Inflammatory macrophage treated with lipopolysaccharide for 1 hour (primary cell): ENCODE measurements around the gene TNRC6A.
"Not testable (repeated sequence)": the region's sequence is repeated elsewhere in the genome, so short reads cannot be mapped to it uniquely, and the experiment has no call there.

Experiments
- DNase-seq, 2 donors: peaks; one replicate each; pipeline ENCODE4 v3.0.0-alpha.2; 2020 to 2022

The TNRC6A gene

GRCh38 chr16:24820522-24820921 lies 91.1 kb downstream of the TNRC6A start:
- peak; percentile 14 to 17 for DNase-seq

DNA sequence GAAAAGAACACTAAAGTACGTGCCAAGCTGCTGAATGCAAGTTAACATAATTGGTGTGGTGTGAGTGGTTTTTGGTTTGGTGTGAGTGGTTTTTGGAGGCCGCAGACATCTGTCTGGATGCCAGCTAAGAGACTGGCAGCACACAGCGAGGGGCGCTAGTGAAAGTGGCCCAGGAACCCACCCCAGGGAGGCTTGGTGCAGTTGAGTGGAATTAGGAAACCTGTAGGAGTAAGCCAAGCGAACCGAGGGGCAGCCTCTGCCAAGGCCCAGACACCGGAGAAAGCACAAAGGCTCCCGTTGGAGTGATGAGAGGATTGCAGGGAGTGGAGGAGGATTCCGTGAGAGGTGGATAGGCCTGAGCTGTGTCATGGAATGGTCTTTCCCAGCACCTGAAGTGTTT lies 91.7 kb downstream of the TNRC6A start:
- DNase-seq: no peak

DNA sequence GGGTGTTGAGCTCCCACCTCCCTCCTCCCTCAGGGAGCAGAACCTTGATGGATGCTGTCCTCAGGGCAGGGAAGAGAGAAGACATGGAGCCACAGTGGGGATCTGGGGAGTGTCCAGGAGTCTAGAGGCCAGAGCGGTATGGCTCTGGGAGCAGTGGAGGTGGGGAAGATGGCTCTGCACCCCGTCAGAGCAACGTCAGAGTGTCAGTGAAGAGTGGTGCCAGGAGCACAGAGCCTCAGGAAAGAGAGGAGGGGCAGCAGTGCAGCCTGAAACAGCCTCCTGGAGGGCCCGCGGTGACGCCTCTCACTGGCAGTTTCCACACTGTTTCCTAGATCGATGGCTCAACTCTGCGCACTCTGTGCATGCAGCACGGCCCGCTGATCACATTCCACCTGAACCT lies 93.1 kb downstream of the TNRC6A start:
- DNase-seq: no peak

- no peak for DNase-seq
These were observed 93.5 kb downstream of the TNRC6A start for GRCh38 chr16:24822974-24823373.

DNA sequence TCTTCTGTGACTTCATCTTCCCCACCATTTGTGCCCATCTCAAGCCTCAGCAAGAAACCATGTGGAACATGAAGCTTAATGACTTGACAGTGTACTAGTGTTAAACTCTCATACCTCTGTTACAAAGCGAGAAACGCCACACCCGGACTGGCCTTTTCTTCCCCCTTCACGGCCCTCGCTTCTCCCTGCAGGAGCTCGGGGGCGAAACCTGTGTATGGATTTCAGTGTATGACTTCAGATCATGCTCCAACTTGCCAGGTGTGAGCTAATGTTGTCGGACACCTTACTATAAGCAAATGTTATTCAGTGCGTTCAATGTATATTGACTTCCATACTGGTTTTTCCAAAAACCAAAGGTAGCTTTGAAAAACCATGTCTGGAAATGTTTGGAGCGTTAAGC lies 96.2 kb downstream of the TNRC6A start:
- no peak for DNase-seq

DNA sequence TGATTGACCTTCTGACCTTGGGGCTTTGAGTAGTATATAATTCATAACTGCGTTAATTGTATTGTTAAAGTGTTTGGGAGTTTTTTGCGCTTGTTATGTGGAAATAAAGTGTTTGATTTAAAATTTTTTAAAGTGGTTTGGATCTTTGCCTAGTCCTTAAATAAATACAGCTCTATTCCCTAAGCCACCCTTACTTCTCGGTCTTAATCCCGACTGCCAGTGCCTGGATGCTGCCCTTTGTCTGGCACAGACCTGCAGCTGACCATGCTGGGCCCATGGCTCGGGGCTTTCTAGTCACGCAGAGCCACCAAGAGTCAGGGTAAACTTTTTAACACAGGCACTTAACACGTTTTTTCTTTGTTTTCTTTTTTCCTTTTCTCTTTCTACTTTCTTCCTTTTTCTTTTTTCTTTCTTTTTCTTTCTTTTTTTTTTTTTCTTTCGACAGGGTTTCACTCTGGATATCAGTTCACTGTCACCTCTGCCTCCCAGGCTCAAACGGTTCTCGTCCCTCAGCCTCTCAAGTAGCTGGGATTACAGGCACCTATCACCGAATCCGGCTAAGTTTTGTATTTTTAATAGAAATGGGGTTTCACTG lies 96.7 kb downstream of the TNRC6A start:
- DNase-seq: no peak

DNA sequence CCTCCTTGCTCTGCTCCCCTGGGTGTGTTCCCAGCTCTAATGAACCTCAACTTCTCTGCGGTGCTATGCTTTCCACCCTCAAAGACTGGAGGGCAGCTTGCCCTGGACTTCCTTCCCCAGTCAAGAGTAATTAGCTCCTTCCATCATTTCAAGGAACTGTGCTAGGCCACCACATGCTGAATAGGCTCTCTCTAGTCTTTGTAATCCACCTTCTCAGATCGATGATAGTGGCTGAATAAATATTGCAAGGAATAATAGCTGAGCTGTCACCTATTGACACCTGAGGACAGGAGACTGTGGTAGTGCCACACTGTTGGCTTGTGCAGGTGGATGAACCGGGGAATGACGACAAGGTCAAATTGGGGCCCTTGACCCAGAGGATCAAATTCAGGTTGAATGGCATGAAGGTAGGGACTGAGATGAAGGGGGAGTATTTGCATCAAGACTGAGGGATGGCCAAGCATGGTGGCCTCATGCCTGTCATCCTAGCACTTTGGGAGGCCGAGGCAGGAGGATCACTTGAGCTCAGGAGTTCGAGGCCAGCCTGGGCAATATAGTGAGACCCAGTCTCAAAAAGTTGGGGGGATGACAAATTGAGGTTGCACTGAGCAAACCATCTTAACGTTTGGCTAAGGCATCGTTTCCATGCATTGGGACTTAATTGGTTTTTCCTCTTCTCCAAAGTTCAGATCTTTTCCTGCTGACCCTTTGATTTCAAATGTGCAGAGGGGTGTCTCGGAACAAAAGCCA lies 97.5 kb downstream of the TNRC6A start:
- no peak for DNase-seq

DNA sequence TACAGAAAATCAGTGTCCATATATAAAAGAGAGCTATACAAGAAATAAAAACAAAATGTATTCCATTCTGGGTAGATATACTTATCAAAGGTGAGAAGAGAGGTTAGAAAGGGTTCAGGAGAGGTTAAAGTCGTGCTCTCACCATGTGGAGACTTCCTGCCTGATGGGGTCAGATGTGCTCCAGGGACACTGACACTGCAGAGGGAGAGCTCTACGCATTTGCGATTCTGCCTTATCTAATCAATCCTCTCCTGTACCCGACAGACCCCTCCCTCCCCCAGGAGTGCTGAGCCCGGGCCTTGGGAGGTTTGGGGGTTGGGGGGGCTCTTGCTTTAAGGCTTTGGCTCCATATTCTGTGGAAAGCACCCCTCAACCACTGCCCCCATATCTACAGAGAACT lies 99.7 kb downstream of the TNRC6A start:
- DNase-seq: no peak

DNA sequence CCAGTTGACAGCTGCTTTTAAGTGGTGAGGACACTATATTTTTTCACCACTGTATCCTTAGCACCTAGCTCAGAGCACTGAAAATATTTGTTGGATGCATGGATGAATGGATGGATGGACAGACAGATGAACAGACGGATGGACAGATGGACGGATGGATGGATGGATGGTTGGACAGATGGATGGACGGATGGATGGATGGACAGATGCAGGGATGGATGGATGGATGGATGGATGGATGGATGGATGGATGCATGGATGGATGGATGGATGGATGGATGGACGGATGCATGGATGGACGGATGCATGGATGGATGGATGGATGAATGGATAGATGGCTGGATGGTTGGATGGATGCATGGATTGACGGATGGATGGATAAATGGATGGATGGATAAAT lies 103.9 kb downstream of the TNRC6A start:
- no peak for DNase-seq

DNA sequence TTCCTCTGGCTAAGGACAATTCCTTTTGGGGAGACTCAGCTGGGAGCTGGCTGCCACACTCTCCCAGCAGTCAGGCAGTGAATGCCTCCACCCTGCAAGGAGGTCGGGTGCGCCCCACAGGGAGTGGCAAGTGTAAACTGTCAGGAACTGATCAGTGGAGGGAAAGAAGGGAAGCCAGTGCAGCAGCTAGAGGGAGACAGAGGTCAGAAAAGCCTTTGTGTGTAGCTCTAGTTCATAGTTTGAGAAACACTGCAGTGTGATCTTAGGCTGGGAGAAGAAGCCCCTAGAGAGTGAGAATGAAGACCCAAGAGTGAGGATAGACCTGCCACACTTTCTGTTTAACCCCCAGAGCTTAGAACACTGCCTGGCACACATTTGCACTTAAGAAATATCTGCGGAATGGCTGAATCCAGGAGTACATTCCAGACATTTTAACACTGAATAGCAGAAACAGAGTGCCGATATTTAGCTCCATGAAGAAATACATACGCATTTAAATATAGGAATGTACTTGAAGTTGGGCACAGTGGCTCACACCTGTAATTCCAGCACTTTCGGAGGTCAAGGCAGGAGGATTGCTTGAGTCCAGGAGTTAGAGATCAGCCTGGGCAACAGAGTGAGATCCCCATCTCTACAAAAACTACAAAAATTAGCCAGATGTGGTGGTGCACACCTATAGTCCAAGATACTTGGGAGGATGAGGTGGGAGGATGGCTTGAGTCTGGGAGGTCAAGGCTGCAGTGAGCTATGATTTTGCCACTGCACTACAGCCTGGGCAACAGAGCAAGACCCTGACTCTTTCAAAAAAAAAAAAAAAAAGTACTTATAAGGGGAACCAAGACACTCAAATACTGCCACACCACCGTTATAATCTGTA lies 105.2 kb downstream of the TNRC6A start:
- no peak for DNase-seq

GRCh38 chr16:24836836-24837235 lies 107.4 kb downstream of the TNRC6A start:
- DNase-seq: no peak

DNA sequence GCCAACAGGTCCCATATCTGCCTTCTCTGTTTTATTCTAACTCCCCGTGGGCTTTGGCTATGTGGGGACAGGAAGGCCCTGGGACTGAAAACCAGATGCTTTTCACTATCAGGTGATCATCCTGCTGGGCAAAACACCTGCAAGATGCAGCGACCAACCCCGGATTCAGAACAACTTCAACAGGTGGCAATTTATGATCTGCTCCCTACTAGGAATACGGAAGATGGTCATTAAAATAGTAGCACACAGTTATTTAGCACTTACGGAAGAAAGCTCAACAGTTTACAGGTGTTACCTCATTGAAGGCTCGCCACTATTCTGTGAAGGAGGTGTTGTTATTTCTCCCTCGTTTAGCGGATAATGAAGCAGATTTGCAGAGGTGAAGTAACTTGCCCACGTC lies 108.5 kb downstream of the TNRC6A start:
- no peak for DNase-seq

GRCh38 chr16:24838554-24839266 lies 109.3 kb downstream of the TNRC6A start:
- DNase-seq: peak; percentile 36 to 49

- no peak for DNase-seq
These were observed 110.0 kb downstream of the TNRC6A start for GRCh38 chr16:24839347-24839972.

- peak in 1 of 2 donors; percentile 1 for DNase-seq
These were observed 111.8 kb downstream of the TNRC6A start for GRCh38 chr16:24841291-24841690.

- no peak for DNase-seq
These were observed 114.9 kb downstream of the TNRC6A start for GRCh38 chr16:24844101-24845030.

DNA sequence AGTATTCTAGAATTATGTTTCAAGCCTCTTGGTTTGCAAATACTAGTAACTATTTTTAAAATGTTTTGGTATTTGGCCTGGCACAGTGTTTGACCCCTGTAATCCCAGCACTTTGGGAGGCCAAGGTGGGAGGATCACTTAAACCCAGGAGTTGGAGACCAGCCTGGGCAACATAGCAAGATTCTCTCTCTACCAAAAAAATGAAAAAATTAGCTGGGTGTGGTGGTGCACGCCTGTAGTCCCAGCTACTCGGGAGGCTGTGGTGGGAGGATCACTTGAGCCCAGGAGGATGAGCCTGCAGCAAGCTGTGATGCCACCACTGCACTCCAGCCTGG lies 115.5 kb downstream of the TNRC6A start:
- DNase-seq: not testable (repeated sequence)

DNA sequence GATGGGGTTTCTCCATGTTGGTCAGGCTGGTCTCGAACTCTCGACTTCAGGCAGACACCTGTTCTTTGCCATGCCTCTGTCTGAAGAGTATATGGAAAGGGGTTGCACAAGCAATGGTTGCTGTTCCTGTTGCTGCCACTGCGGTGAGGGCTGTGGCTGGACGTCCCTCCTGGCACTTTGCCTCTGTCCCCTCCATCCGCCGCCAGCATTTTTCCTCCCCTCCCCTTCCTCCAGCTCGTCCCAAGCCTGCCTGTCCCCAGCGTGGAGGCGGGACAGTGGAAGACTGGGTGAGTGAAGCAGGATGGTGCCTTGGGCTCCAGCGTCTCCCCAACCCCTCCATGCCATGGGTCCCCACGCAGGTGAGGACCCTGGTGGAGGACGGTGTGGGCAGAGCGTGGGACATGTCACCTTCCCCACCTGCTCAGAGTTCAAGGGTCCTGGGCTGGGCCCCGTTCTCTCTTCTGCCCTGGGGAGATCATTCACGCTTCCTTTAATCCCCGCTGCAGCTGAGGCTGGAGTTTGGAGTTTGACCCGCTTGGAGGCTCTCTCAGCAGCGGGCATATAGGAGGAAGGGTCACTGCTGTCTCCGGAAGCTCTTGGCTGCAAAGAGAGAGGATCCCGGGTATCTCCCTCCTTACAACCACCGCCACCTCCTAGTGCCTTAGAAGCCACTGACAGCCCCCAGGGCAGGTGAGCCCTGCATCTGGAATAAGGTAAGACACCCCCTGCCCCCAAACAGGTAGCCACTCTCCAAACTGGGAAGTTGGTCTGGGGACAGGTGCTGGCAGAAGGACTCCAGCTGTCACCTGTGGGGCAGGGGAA lies 116.5 kb downstream of the TNRC6A start, which contains the start of gene SLC5A11:
SLC5A11 (plus strand) TSS at position 238 of the 822 bp plus-strand sequence. CDS start 12,681 bp downstream, outside the sequence.
- DNase-seq: no peak

DNA sequence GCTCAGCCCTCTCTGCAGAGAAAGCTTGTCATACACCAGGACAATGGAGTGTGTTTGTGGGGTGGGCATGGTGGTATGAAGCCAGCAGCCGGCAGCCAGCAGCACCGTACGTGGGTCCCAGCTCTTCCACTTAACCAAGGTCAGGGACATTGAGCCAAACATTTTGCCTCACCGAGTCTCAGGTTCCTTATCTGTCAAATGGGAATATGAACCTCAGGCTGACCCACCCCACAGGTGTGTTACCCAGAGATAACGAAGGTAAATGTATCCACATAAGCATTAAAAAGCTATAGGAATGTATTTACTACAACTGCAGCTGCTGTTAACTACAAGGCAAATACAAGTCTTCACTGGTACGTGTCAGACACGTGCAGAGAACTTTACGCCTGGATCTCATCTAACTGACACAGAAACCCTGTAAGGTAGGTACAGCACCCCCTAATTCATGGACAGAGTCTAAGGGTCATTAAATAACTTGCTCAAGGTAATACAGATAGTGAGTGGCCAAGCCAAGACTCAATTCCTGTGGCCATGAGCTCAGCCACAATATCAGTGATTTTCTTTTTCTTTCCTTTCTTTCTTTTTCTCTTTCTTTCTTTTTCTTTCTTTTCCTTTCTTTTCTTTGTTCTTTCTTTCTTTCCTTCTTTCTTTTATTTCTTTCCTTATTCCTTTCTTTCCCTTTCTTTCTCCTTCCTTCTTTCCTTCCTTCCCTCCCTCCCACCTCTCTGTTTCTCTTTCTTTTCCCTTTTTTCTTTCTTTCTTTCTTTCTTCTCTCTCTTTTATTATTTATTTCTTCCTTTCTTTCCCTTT lies 117.3 kb downstream of the TNRC6A start:
- no peak for DNase-seq

GRCh38 chr16:24847358-24847664 lies 117.9 kb downstream of the TNRC6A start:
- DNase-seq: no peak
